Measurements from ENCODE around the gene TMEFF1.

TMEFF1 gene

DNA sequence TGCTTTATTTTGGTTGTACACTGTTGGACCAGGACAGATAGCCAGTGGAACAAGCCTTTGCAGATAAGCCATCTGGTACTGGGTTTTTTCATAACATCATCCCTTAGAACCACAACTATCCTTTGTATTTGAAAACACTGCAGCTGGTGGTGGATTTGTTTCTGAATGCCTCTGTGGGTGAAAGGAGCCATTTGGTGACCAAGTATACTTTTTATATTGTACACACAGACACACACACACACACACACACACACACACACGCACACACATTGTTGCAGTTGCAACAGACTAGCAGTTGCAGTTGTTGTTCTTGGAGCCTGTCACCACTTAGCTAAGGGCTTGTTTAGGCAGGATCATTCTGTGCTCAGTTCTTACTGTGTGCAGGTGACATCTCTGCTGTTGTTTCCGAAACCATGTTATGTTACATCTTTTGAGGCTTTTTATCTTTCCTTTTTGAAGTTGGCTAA is 82.0 kb downstream of the TMEFF1 start:
- TF ChIP-seq GATA1 (IDR thresholded peaks at IDR 0.05; ENCODE audit: low read depth, low read length) (no peak), POLR2A (IDR thresholded peaks at IDR 0.05; ENCODE audit: low read length) (no peak)
- DNase-seq, result no peak

DNA sequence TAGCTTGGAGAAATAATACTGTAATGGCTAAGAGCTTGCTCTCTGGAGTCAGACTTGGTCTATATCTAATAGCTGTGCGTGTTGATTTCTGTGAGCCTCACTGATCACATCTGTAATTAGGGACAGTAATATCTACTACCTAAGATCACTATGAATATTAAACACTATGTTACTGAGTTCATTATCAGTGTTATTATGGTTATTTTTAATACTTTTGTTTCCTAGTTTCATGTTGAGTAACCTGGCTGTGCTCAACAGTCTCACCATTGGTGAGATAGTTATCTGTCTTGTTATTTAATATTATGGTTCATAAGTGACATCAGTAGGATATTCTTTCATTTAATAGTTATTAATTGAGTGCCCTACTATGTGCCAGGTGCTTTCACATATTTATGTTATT is 82.5 kb downstream of the TMEFF1 start:
- TF ChIP-seq POLR2A (IDR thresholded peaks at IDR 0.05; ENCODE audit: low read length) (no peak), GATA1 (IDR thresholded peaks at IDR 0.05; ENCODE audit: low read depth, low read length) (no peak)
- no peak for DNase-seq

GRCh38 chr9:100557053-100557452 is 84.1 kb downstream of the TMEFF1 start:
- TF ChIP-seq POLR2A (IDR thresholded peaks at IDR 0.05; ENCODE audit: low read length) (no peak), GATA1 (IDR thresholded peaks at IDR 0.05; ENCODE audit: low read depth, low read length) (no peak)

GRCh38 chr9:100561256-100561655 is 88.3 kb downstream of the TMEFF1 start:
- TF ChIP-seq POLR2A (IDR thresholded peaks at IDR 0.05; ENCODE audit: low read length) (no peak), GATA1 (IDR thresholded peaks at IDR 0.05; ENCODE audit: low read depth, low read length) (no peak)
- DNase-seq, result no peak

More at GRCh38 chr9:100557053-100557452, 84.1 kb downstream of the TMEFF1 start:
- DNase-seq, result no peak

DNA sequence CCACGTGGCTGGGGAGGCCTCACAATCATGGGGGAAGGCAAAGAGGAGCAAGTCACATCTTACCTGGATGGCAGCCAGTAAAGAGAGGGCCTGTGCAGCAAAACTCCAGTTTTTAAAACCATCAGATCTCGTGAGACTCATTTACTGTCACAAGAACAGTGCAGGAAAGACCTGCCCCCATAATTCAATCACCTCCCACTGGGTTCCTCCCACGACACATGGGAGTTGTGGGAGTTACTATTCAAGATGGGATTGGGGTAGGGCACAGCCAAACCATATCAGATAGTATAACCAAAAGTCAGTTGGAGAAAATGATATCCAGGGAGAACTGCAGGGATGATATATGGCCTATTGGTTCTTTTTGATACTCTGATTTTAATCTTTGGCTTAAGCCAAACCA is 94.9 kb downstream of the TMEFF1 start:
- DNase-seq, result no peak
- TF ChIP-seq GATA1 (IDR thresholded peaks at IDR 0.05; ENCODE audit: low read depth, low read length), result no peak
- TF ChIP-seq POLR2A (IDR thresholded peaks at IDR 0.05; ENCODE audit: low read length), result no peak

GRCh38 chr9:100573655-100574260 is 100.8 kb downstream of the TMEFF1 start:
- no peak for TF ChIP-seq POLR2A (IDR thresholded peaks at IDR 0.05; ENCODE audit: low read length)
- TF ChIP-seq GATA1 (IDR thresholded peaks at IDR 0.05; ENCODE audit: low read depth, low read length), result no peak
- DNase-seq, result no peak

- no peak for TF ChIP-seq GATA1 (IDR thresholded peaks at IDR 0.05; ENCODE audit: low read depth, low read length)
- no peak for TF ChIP-seq POLR2A (IDR thresholded peaks at IDR 0.05; ENCODE audit: low read length)
- no peak for DNase-seq
These were observed 102.1 kb downstream of the TMEFF1 start for GRCh38 chr9:100575006-100575405.

DNA sequence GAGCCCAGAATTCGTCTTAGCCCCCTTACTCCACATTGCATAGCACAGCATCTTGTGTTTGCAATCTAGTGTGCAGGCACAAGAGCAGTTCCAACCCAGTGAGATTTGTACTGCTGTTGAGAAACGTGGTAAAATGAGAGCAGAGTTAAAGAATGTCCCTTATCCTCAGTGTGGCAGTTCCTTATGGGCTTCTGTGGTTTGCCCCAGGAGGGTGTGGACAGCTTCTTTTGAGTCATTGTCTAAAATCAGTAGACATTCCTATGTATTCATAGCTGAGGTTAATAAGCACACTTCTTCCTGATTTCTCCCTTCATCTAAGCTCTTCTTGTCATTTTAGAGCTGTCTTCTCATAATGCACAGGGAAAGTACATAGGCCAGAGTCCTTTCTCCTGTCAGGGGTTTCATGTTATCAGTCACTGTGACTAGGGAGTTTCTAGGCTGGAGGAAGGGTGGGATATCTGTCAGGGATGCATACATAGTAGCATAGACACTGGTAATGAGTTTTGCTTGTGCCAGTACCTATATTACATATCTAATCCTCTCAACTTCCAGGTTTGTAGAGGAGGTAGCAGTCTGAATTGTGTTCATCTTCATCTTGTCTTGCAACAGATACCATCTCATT is 102.9 kb downstream of the TMEFF1 start:
- DNase-seq, result no peak
- no peak for TF ChIP-seq POLR2A (IDR thresholded peaks at IDR 0.05; ENCODE audit: low read length)
- TF ChIP-seq GATA1 (IDR thresholded peaks at IDR 0.05; ENCODE audit: low read depth, low read length), result no peak

DNA sequence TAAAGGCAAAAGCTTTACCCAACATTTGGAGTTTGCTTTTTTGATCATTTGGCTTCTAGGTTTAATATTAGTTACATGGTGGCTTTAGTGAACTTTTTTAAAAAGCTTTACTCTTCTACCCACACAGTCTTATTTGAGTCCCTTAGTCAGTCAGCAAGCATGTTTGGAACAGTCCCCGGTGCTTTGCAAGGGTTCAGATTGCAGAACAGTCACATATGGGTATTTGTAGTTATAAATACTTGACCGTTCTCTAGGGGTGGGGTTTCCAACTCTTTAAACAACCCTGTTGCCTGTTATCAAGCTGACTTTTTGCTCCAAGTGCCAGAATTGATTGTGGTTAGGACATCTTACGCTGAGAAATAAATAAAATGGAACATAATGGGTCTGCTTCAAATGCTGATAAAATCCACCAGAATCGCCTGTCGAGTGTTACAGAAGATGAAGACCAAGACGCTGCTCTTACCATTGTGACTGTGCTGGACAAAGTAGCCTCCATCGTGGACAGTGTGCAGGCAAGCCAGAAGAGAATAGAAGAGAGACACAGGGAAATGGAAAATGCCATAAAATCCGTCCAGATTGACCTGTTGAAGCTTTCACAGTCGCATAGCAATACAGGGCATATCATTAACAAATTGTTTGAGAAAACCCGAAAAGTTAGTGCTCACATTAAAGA is 105.0 kb downstream of the TMEFF1 start, which contains the start of gene CAVIN4:
Gene CAVIN4, plus strand, starts transcription at position 304 of the 673 bp plus-strand sequence. Its CDS starts 65 bp downstream, at position 369.
- no peak for TF ChIP-seq POLR2A (IDR thresholded peaks at IDR 0.05; ENCODE audit: low read length)
- TF ChIP-seq GATA1 (IDR thresholded peaks at IDR 0.05; ENCODE audit: low read depth, low read length), result no peak
- DNase-seq, result no peak

DNA sequence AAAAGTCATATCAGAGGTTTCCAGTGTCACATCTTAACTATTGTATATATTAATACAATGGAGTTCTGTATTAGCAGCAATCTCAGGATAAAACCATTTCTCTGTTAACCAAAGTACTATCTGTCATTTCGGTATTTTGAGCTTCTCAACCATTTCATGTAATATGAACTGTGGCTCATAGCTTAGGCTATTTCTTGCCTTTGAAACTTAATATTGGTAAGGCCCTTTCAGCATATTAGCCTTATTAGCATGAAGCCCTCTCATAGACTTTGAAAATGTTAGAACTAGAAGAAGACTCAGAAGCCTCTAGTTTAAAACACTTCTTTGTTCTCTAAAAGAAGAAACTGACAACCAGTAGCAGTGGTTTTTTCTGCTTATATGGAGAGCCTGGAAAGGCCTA is 105.7 kb downstream of the TMEFF1 start:
- DNase-seq, result no peak
- TF ChIP-seq POLR2A (IDR thresholded peaks at IDR 0.05; ENCODE audit: low read length) (no peak), GATA1 (IDR thresholded peaks at IDR 0.05; ENCODE audit: low read depth, low read length) (no peak)

DNA sequence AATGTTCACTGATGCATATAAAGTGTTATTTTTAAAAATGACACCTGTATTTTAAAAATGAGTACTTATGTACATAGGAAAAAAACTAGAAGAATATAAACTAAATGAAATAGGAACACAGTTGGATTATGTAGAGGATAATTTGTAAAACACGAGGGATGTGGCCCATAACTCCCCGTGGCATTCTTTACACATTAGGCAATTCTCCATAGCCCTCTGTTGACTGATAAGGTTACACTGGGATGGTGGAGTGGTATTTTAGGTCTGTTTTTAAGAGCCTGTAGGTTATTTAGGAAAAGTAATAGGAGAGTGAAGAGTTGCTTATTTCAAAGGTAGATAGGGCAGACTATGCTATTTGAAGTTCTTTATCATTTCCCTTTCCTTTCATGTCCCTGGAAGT is 106.7 kb downstream of the TMEFF1 start:
- no peak for DNase-seq

GRCh38 chr9:100580257-100580656 is 107.3 kb downstream of the TMEFF1 start:
- no peak for DNase-seq
- no peak for TF ChIP-seq GATA1 (IDR thresholded peaks at IDR 0.05; ENCODE audit: low read depth, low read length)
- TF ChIP-seq POLR2A (IDR thresholded peaks at IDR 0.05; ENCODE audit: low read length), result no peak

More for the DNA sequence above, 106.7 kb downstream of the TMEFF1 start:
- no peak for TF ChIP-seq POLR2A (IDR thresholded peaks at IDR 0.05; ENCODE audit: low read length)
- no peak for TF ChIP-seq GATA1 (IDR thresholded peaks at IDR 0.05; ENCODE audit: low read depth, low read length)

- DNase-seq, result no peak
- TF ChIP-seq GATA1 (IDR thresholded peaks at IDR 0.05; ENCODE audit: low read depth, low read length) (no peak), POLR2A (IDR thresholded peaks at IDR 0.05; ENCODE audit: low read length) (no peak)
These were observed 108.1 kb downstream of the TMEFF1 start for GRCh38 chr9:100581081-100581480.

DNA sequence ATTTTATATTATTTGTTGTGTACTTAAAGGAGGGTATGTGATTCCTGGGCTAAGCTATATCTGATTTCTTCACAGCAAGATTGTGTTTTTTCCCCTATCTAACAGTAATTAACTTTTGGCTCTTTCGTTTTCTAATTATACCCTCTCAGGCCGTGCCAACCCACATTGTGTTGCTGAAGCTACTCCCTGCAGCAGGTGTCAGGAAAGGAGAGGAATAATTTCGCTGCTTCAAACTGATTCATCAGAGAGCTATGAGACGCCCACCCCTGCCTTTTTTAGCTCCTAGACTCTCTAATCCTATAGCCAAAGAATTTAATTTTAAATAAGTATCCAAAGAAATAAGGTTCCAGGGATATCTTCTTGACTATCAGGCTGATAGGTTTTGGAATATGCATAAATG is 108.7 kb downstream of the TMEFF1 start:
- no peak for DNase-seq
- TF ChIP-seq GATA1 (IDR thresholded peaks at IDR 0.05; ENCODE audit: low read depth, low read length) (no peak), POLR2A (IDR thresholded peaks at IDR 0.05; ENCODE audit: low read length) (no peak)
